Body of pancreas (tissue), 4 donors: ENCODE measurements around the gene SOX6.

Experiments used
- POLR2A ChIP-seq, 3 donors: fragments of 450-650 bp; IDR thresholded peaks; one replicate each; pipeline ENCODE4 v1.6.1; 2016; ENCODE audit warnings: antibody characterized with exemption in 3 of 3, mild to moderate bottlenecking in 2 of 3
- TF ChIP-seq, protein P1 (sequence below), 7 experiments: fragments of 450-650 bp in 4 of 7; fragments of 200-600 bp in 3 of 7; sonication (generic) in 3 of 7; IDR thresholded peaks; one replicate each; pipeline ENCODE4 v1.5.1; 2016 to 2019; ENCODE audit warnings: antibody characterized with exemption in 7 of 7

DNA sequence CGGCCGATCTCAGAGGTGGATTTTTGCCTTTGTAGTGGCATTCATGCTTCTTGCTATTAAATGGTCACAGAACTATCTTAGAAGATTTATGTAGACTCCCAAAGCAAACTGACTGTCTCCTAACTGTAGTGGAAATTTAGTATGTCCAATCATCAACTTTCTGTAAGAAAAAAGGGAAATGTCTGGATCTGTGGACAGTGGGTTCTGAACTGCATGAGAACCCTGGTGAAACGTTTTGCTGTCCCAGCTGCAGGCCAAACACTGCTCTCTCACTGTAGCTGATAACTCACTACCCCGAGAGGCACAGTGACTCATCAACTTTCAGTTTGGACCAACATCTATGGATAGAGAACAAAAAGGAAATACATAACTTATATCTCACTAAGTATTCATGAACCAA lies 387.1 kb downstream of the SOX6 start:
- TF ChIP-seq, protein P1, sequence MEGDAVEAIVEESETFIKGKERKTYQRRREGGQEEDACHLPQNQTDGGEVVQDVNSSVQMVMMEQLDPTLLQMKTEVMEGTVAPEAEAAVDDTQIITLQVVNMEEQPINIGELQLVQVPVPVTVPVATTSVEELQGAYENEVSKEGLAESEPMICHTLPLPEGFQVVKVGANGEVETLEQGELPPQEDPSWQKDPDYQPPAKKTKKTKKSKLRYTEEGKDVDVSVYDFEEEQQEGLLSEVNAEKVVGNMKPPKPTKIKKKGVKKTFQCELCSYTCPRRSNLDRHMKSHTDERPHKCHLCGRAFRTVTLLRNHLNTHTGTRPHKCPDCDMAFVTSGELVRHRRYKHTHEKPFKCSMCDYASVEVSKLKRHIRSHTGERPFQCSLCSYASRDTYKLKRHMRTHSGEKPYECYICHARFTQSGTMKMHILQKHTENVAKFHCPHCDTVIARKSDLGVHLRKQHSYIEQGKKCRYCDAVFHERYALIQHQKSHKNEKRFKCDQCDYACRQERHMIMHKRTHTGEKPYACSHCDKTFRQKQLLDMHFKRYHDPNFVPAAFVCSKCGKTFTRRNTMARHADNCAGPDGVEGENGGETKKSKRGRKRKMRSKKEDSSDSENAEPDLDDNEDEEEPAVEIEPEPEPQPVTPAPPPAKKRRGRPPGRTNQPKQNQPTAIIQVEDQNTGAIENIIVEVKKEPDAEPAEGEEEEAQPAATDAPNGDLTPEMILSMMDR (IDR thresholded peaks at IDR 0.05): no peak
- peak in 1 of 3 donors; percentile 21 for TF ChIP-seq POLR2A (IDR thresholded peaks at IDR 0.05)
